Ovary (tissue), 9 donors: ENCODE measurements around the gene CYP19A1. TPM values are rescaled to one million over a fixed set of nuclear protein-coding genes. Genes with fewer than 3 reads are reported as not detected.

Experiments
- DNase-seq, 5 donors: peaks; one replicate each; pipeline ENCODE4 v3.0.0-alpha.2; 2019 to 2020
- H3K27ac ChIP-seq, 2 donors: fragments of 200-600 bp; one replicate each; pipeline versions ENCODE4 v1.5.1 to v1.8.0; 2019 to 2022
- H3K27me3 ChIP-seq: fragments of 200-600 bp; one replicate; pipeline ENCODE4 v1.8.0; 2022
- H3K36me3 ChIP-seq: fragments of 200-600 bp; sonication (generic); one replicate; pipeline ENCODE4 v1.5.1; 2019
- H3K4me1 ChIP-seq: one replicate; pipeline ENCODE4 v1.8.1; 2013; ENCODE audit warnings: mild to moderate bottlenecking, moderate library complexity; ENCODE audit not compliant: insufficient read depth
- H3K4me3 ChIP-seq: fragments of 200-600 bp; sonication (generic); one replicate; pipeline ENCODE4 v1.5.1; 2017
- H3K9me3 ChIP-seq, 2 donors: fragments of 200-600 bp in 1 of 2; sonication (generic) in 1 of 2; one replicate each; pipeline versions ENCODE4 v1.5.1 to v1.8.1; 2013 to 2019; ENCODE audit warnings: mild to moderate bottlenecking in 1 of 2, moderate library complexity in 1 of 2
- EP300 ChIP-seq: sonication (generic); formaldehyde crosslinking; IDR thresholded peaks from one replicate; pipeline ENCODE4 v1.6.1; 2017; ENCODE audit warnings: antibody characterized with exemption
- POLR2A ChIP-seq: fragments of 450-650 bp; IDR thresholded peaks from one replicate; pipeline ENCODE4 v1.6.1; 2017; ENCODE audit warnings: antibody characterized with exemption, mild to moderate bottlenecking, moderate library complexity
- WGBS, 3 donors: extraction: QIAGEN DNeasy Blood & Tissue Kit in 1 of 3; methylation state at CpG; one replicate each; pipeline versions ENCODE4 v1.1.5 to v1.1.7; 2013 to 2017; 5-methylcytosine and 5-hydroxymethylcytosine counted together
- intact Hi-C, 4 donors: fragments of 100-400 bp; cut with DNase I; formaldehyde crosslinking; loops; one replicate each; pipeline versions ENCODE4 v1.11.0 to v1.15.1; 2022 to 2023
- polyA plus RNA-seq, 2 donors: library from polyadenylated mRNA; stranded (reverse); fragments of 200-250 nt in 1 of 2; fragments of 350-450 nt in 1 of 2; fragmentation: Illumina TruSeq in 1 of 2; extraction: RNeasy Lipid Tissue Mini Kit (QIAGEN cat#74804) in 1 of 2; gene quantifications; one replicate each; pipeline ENCODE4 v1.2.3, GENCODE V29; 2013 to 2014
- total RNA-seq, 7 donors: library from RNA; depleted of rRNA in 2 of 7; stranded (reverse); fragments of >200 nt in 2 of 7; fragmentation: NEBNext Ultra II Directional in 3 of 7; extraction: Animal tissue kit (Norgen Biotek cat#: 25700) in 3 of 7; gene quantifications; one replicate each; pipeline versions ENCODE4 v1.1.0 to v1.2.4, GENCODE V29; 2016 to 2023
- TF ChIP-seq, protein P1 (sequence below), 3 donors: fragments of 450-650 bp in 2 of 3; fragments of 200-600 bp in 1 of 3; IDR thresholded peaks; one replicate each; pipeline versions ENCODE4 v1.5.1 to v1.8.0; 2016 to 2022; ENCODE audit warnings: antibody characterized with exemption in 3 of 3, mild to moderate bottlenecking in 1 of 3
- donor health status: DM: no; HTN: no; CAD: no; lungs with moderate emphysema.
- donor health status: DM: no; HTN: no; CAD: no.
- donor health status: Bipolar disorder and iron deficiency.
- donor health status: DM: yes; HTN: yes; CAD: no.
- donor health status: DM: no; HTN: no; CAD: no.
- donor health status: DM: yes; HTN: yes; CAD: no.

CYP19A1 gene
- total and polyA plus RNA-seq, 9 donors, result 0.81 to 1,570 (median 1.4) TPM

DNA sequence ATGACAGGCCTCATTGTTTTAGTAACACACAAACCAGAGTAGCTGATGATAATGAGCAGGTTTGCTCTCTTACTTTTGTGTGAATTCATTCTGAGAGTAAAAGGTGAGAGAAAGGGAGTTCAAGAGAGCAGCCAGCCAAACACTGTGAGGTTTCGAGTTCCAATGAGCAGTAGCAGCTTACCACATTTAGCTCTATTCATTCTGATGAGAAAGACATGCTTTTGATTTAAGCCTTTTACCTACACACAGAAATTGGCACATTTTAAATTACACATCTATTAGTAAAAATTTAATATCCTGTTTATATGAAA, 31.0 kb upstream of the CYP19A1 start:
- TF ChIP-seq POLR2A (no peak), EP300 (no peak)
- TF ChIP-seq, protein P1, sequence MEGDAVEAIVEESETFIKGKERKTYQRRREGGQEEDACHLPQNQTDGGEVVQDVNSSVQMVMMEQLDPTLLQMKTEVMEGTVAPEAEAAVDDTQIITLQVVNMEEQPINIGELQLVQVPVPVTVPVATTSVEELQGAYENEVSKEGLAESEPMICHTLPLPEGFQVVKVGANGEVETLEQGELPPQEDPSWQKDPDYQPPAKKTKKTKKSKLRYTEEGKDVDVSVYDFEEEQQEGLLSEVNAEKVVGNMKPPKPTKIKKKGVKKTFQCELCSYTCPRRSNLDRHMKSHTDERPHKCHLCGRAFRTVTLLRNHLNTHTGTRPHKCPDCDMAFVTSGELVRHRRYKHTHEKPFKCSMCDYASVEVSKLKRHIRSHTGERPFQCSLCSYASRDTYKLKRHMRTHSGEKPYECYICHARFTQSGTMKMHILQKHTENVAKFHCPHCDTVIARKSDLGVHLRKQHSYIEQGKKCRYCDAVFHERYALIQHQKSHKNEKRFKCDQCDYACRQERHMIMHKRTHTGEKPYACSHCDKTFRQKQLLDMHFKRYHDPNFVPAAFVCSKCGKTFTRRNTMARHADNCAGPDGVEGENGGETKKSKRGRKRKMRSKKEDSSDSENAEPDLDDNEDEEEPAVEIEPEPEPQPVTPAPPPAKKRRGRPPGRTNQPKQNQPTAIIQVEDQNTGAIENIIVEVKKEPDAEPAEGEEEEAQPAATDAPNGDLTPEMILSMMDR (IDR thresholded peaks at IDR 0.05), result no peak
- Histone ChIP-seq H3K27me3 (no peaks in the 10 kb centered on the region), H3K4me3 (no peak overlapping the region), H3K36me3 (no peaks in the 10 kb centered on the region), H3K4me1 (peaks cover 2% of the 10 kb centered on the region), H3K27ac (no peak overlapping the region), H3K9me3 (no peaks in the 10 kb centered on the region)
- WGBS, 3 donors, result 93 to 95% (median 94%) methylated on average over 1 of the region's 1 CpG
- intact Hi-C loops, result no loop called here
- DNase-seq, result no peak

DNA sequence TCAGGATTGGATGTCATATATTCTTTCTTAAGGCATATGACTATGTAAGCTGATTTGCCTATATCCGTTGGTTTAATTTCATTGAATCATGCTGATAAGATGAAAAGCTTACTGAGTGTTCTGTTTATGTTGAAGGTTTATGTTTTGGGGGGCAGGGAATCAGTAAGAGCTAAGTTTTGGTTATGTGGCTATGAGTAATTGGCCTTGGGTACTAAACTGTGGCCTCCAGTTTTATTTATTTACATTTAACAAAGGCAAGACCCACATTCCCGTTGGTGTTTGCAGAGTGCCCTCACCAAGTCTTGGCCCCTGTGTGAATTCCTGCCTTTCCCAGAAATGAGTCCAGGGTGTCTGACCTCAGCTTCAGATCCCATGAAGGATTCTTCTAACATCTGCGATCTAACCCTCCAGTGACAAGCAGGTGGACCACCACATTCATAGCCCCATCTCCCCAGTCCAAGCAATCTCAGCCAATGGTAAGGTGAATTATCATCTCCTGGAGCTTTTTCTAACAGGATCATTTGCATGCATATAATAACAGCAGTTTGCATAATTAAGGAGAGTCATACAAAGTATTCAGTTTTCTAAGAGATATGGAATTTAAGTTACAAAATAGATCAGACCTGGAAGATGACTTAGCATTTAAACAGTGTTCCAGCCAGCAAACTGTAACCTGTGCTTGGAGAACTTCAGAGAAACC, 30.5 kb upstream of the CYP19A1 start:
- H3K4me1 ChIP-seq, result peaks cover 2% of the 10 kb centered on the region
- no peak overlapping the region for H3K27ac ChIP-seq
- no peak for DNase-seq
- H3K36me3 ChIP-seq, result no peaks in the 10 kb centered on the region
- WGBS, 3 donors, result 41 to 58% (median 43%) methylated on average over 3 of the region's 3 CpGs
- intact Hi-C loops, result no loop called here
- no peak for TF ChIP-seq POLR2A
- TF ChIP-seq, protein P1 (IDR thresholded peaks at IDR 0.05), result no peak
- no peak for TF ChIP-seq EP300
- H3K9me3 ChIP-seq, result no peaks in the 10 kb centered on the region
- H3K4me3 ChIP-seq, result no peak overlapping the region
- H3K27me3 ChIP-seq, result no peaks in the 10 kb centered on the region

DNA sequence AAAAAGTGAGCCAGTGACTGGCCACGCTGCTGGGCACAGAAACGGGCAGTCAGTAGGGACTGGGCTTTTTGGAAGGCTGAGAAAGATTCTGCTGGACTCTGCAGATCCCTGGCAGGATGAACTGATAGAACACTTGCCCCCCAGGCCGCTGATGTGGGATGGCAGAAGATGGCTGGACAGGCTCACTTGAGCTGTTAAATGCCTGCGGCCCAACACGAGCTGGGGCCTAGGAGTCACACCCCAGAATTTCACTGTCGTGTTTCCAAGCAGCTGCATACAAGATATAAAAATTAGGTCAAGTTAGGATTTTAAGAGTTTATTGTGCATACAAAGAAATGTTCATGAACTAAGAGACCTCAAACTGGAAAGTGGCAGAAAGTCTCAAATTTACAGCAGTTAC, 29.9 kb upstream of the CYP19A1 start:
- Histone ChIP-seq H3K36me3 (no peaks in the 10 kb centered on the region), H3K4me3 (no peak overlapping the region), H3K27me3 (no peaks in the 10 kb centered on the region), H3K9me3 (no peaks in the 10 kb centered on the region), H3K4me1 (peaks cover 2% of the 10 kb centered on the region), H3K27ac (no peak overlapping the region)
- TF ChIP-seq POLR2A (no peak), EP300 (no peak)
- TF ChIP-seq, protein P1 (IDR thresholded peaks at IDR 0.05), result no peak
- WGBS, 3 donors, result 54 to 68% (median 66%) methylated on average over 6 of the region's 6 CpGs
- intact Hi-C loops, result no loop called here
- DNase-seq, result no peak

DNA sequence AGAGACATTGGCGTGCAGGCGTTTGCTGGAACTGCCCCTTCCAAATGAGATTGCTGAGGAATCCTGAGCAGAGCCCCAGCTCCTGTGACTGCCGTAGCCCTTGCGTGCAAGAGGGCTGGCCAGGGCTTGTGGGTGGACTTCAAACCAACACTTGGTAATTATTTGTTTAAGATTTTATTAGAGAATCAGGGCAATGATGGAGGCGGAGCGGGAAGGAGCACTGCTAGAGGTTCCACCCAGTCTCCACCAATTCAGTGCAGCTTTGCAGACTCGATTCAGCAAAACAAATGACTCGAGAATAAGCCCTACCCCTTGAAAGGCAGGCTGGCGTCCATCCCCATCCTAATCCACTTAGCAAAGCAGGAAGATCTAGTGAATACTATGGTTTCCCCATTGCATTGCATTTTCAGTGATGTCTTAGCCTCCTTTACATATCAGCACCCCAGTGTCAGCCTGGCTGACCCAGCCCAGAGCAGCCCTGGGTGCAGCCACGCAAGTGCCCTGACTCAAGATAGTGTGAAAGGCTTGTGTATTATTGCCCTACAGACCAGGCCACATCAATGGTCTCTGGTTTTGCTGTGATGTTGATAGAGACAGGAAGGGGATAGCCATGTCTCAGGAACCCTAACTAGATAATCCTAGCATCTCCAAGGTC, 29.1 kb upstream of the CYP19A1 start:
- TF ChIP-seq EP300 (no peak), POLR2A (no peak)
- TF ChIP-seq, protein P1 (IDR thresholded peaks at IDR 0.05), result no peak
- no peaks in the 10 kb centered on the region for H3K36me3 ChIP-seq
- no peak overlapping the region for H3K4me3 ChIP-seq
- H3K27me3 ChIP-seq, result no peaks in the 10 kb centered on the region
- 50 to 53% (median 52%) methylated on average over 10 of the region's 10 CpGs for WGBS, 3 donors
- DNase-seq, result peak in 1 of 5 donors; percentile 44
- no peak overlapping the region for H3K27ac ChIP-seq
- H3K9me3 ChIP-seq, result no peaks in the 10 kb centered on the region
- intact Hi-C loops, result no loop called here
- H3K4me1 ChIP-seq, result peaks cover 2% of the 10 kb centered on the region
